OCI-LY3 (cell line): ENCODE measurements around the gene ASPG.

ENCODE experiments used
- H2AFZ ChIP-seq: fragments of 200-600, 300-600 bp; shearing (Covaris generic); 2 replicates; pipeline ENCODE4 v1.6.0; 2014; ENCODE audit warnings: antibody characterized with exemption, low read depth, low read length
- H3K27ac ChIP-seq: fragments of 200-600, 300-600 bp; sonication (generic); 2 replicates; pipeline ENCODE4 v1.5.1; 2014; ENCODE audit warnings: mild to moderate bottlenecking, low read length, moderate library complexity, mixed read lengths
- H3K27me3 ChIP-seq: fragments of 200-600, 300-600 bp; sonication (generic); 2 replicates; pipeline ENCODE4 v1.6.1; 2014; ENCODE audit warnings: low read depth, low read length, mixed read lengths
- H3K36me3 ChIP-seq: fragments of 200-600, 300-600 bp; sonication (generic); replicated peaks from 2 replicates; pipeline ENCODE3; 2014; ENCODE audit warnings: low read depth, low read length, mixed read lengths
- H3K4me1 ChIP-seq: fragments of 300-600, 200-600 bp; sonication (generic); 2 replicates; pipeline ENCODE4 v1.6.1; 2014; ENCODE audit warnings: low read length, mixed read lengths
- H3K4me2 ChIP-seq: fragments of 200-600, 300-600 bp; sonication (generic); 2 replicates; pipeline ENCODE4 v1.6.1; 2014; ENCODE audit warnings: low read length, mixed read lengths
- H3K4me3 ChIP-seq: fragments of 300-600, 200-600 bp; sonication (generic); 2 replicates; pipeline ENCODE4 v1.5.1; 2014; ENCODE audit warnings: antibody characterized with exemption, mild to moderate bottlenecking, low read length, moderate library complexity
- H3K79me2 ChIP-seq: fragments of 300-600, 200-600 bp; shearing (Covaris generic); 2 replicates; pipeline ENCODE4 v1.6.1; 2014; ENCODE audit warnings: mild to moderate bottlenecking, low read length, mixed read lengths
- H3K9ac ChIP-seq: fragments of 300-600, 200-600 bp; shearing (Covaris generic); 2 replicates; pipeline ENCODE4 v1.6.0; 2014; ENCODE audit warnings: mild to moderate bottlenecking, low read length, moderate library complexity
- H3K9me3 ChIP-seq: fragments of 200-600, 300-600 bp; shearing (Covaris generic); 2 replicates; pipeline ENCODE4 v1.6.1; 2014; ENCODE audit warnings: low read length, mixed read lengths; ENCODE audit not compliant: insufficient read depth
- H4K20me1 ChIP-seq: fragments of 200-600, 300-600 bp; sonication (generic); 2 replicates; pipeline ENCODE4 v1.6.1; 2016; ENCODE audit warnings: low read length, mixed read lengths; ENCODE audit not compliant: insufficient read depth
- CTCF ChIP-seq: fragments of 200-600, 300-600 bp; sonication (generic); IDR thresholded peaks from 2 replicates; pipeline ENCODE4 v1.5.1; 2014; ENCODE audit warnings: antibody characterized with exemption, low read length, low read depth
- EZH2phosphoT487 ChIP-seq: fragments of 200-600 bp; shearing (Covaris generic); IDR thresholded peaks from 2 replicates; pipeline ENCODE4 v1.6.1; 2018; ENCODE audit warnings: antibody characterized with exemption, mixed run types, low read depth

ASPG gene

GRCh38 chr14:104120281-104120741 is 34.8 kb downstream of the ASPG start:
- H3K36me3 ChIP-seq = no peaks in the 10 kb centered on the region
- H2AFZ ChIP-seq = no peak overlapping the region
- H3K4me3 ChIP-seq = no peak overlapping the region
- H3K79me2 ChIP-seq = no peaks in the 10 kb centered on the region
- TF ChIP-seq CTCF (no peak), EZH2phosphoT487 (no peak)
- no peak overlapping the region for H3K27ac ChIP-seq
- peaks cover 11% of the 10 kb centered on the region for H3K27me3 ChIP-seq
- no peak overlapping the region for H3K4me2 ChIP-seq
- H4K20me1 ChIP-seq = no peaks in the 10 kb centered on the region
- peaks cover 3% of the 10 kb centered on the region; the same call in 1 of the 2 replicates for H3K9me3 ChIP-seq
- no peak overlapping the region for H3K9ac ChIP-seq
- H3K4me1 ChIP-seq = no peaks in the 10 kb centered on the region

- Histone ChIP-seq H3K9me3 (peaks cover 3% of the 10 kb centered on the region; the same call in 1 of the 2 replicates), H3K27ac (no peak overlapping the region), H3K4me3 (no peak overlapping the region), H3K4me2 (no peak overlapping the region), H3K9ac (no peak overlapping the region), H4K20me1 (no peaks in the 10 kb centered on the region), H3K36me3 (no peaks in the 10 kb centered on the region), H3K79me2 (no peaks in the 10 kb centered on the region), H3K4me1 (no peaks in the 10 kb centered on the region), H2AFZ (no peak overlapping the region), H3K27me3 (peaks cover 11% of the 10 kb centered on the region)
- TF ChIP-seq EZH2phosphoT487 (no peak), CTCF (no peak)
Measured at GRCh38 chr14:104121142-104121541, 35.6 kb downstream of the ASPG start.

- Histone ChIP-seq H3K4me2 (no peak overlapping the region), H3K9me3 (peaks cover 3% of the 10 kb centered on the region; the same call in 1 of the 2 replicates), H3K36me3 (no peaks in the 10 kb centered on the region), H3K9ac (no peak overlapping the region), H3K27me3 (peaks cover 11% of the 10 kb centered on the region), H3K4me3 (no peak overlapping the region), H3K27ac (no peak overlapping the region), H4K20me1 (no peaks in the 10 kb centered on the region), H3K4me1 (no peaks in the 10 kb centered on the region), H2AFZ (no peak overlapping the region), H3K79me2 (no peaks in the 10 kb centered on the region)
- no peak for TF ChIP-seq EZH2phosphoT487
Measured at GRCh38 chr14:104123879-104124278, 38.4 kb downstream of the ASPG start.

GRCh38 chr14:104125011-104125410 is 39.5 kb downstream of the ASPG start:
- no peaks in the 10 kb centered on the region for H3K36me3 ChIP-seq
- no peaks in the 10 kb centered on the region for H4K20me1 ChIP-seq
- H3K4me2 ChIP-seq = no peak overlapping the region
- H3K27me3 ChIP-seq = peaks cover 11% of the 10 kb centered on the region
- no peaks in the 10 kb centered on the region for H3K79me2 ChIP-seq
- peaks cover 10% of the 10 kb centered on the region; the same call in 1 of the 2 replicates for H3K9me3 ChIP-seq
- H2AFZ ChIP-seq = no peak overlapping the region
- H3K4me1 ChIP-seq = no peaks in the 10 kb centered on the region
- no peak overlapping the region for H3K4me3 ChIP-seq
- H3K9ac ChIP-seq = no peak overlapping the region
- TF ChIP-seq EZH2phosphoT487 (no peak), CTCF (no peak)
- H3K27ac ChIP-seq = no peak overlapping the region

GRCh38 chr14:104126753-104127152 is 41.3 kb downstream of the ASPG start:
- Histone ChIP-seq H3K4me1 (no peaks in the 10 kb centered on the region), H3K27me3 (peaks cover 4% of the 10 kb centered on the region; the same call in 1 of the 2 replicates), H3K9ac (no peak overlapping the region), H3K27ac (no peak overlapping the region), H3K4me2 (no peak overlapping the region), H3K4me3 (no peak overlapping the region), H2AFZ (no peak overlapping the region), H3K9me3 (peaks cover 10% of the 10 kb centered on the region; the same call in 1 of the 2 replicates), H3K79me2 (no peaks in the 10 kb centered on the region), H3K36me3 (no peaks in the 10 kb centered on the region), H4K20me1 (no peaks in the 10 kb centered on the region)
- TF ChIP-seq CTCF (no peak), EZH2phosphoT487 (no peak)
